Measurements from ENCODE around the gene GFOD2. TPM values are rescaled to one million over a fixed set of nuclear protein-coding genes. Genes with fewer than 3 reads are reported as not detected.
A peak's percentile ranks its signal among the peaks of the same experiment; 100 is the strongest.

Gene GFOD2
- total RNA-seq, 1 donor: 11.9 TPM

- no peak for DNase-seq (ENCODE audit: low read depth)
- TF ChIP-seq CTCF (IDR thresholded peaks at IDR 0.05; ENCODE audit: insufficient read depth, low read length): no peak
Measured at GRCh38 chr16:67668495-67669157, 50.5 kb downstream of the GFOD2 start.

GRCh38 chr16:67667817-67668494 lies 51.2 kb downstream of the GFOD2 start:
- DNase-seq (ENCODE audit: low read depth): peak; percentile 91
- H3K4me3 ChIP-seq (ENCODE audit: low read depth, low read length): no peak overlapping the region
- TF ChIP-seq CTCF (IDR thresholded peaks at IDR 0.05; ENCODE audit: insufficient read depth, low read length): peak; percentile 94

More at GRCh38 chr16:67668495-67669157, 50.5 kb downstream of the GFOD2 start:
- H3K4me3 ChIP-seq (ENCODE audit: low read depth, low read length): no peak overlapping the region

- no peak for DNase-seq (ENCODE audit: low read depth)
- peak overlapping the region; percentile 76 for H3K4me3 ChIP-seq (ENCODE audit: low read depth, low read length)
Measured at GRCh38 chr16:67667453-67667816, 51.7 kb downstream of the GFOD2 start.

GRCh38 chr16:67666559-67667452 lies 52.3 kb downstream of the GFOD2 start, which contains the start of the genes C16orf86 and ENKD1:
Gene C16orf86, plus strand, starts transcription at chr16:67666814. Its CDS starts 157 bp downstream, at chr16:67666971.
Gene ENKD1, minus strand, starts transcription at chr16:67666750. Its CDS starts 308 bp downstream, at chr16:67666442.
- peak within 1 kb of the TSS; percentile 76 for H3K4me3 ChIP-seq (ENCODE audit: low read depth, low read length)
- no peak for TF ChIP-seq CTCF (IDR thresholded peaks at IDR 0.05; ENCODE audit: insufficient read depth, low read length)
- DNase-seq (ENCODE audit: low read depth): peak; percentile 61

More at GRCh38 chr16:67667453-67667816, 51.7 kb downstream of the GFOD2 start:
- no peak for TF ChIP-seq CTCF (IDR thresholded peaks at IDR 0.05; ENCODE audit: insufficient read depth, low read length)

- no peak for TF ChIP-seq CTCF (IDR thresholded peaks at IDR 0.05; ENCODE audit: insufficient read depth, low read length)
- H3K4me3 ChIP-seq (ENCODE audit: low read depth, low read length): peak overlapping the region; percentile 76
- no peak for DNase-seq (ENCODE audit: low read depth)
Measured at GRCh38 chr16:67666032-67666551, 53.0 kb downstream of the GFOD2 start.

GRCh38 chr16:67665598-67665997 lies 53.5 kb downstream of the GFOD2 start:
- H3K4me3 ChIP-seq (ENCODE audit: low read depth, low read length): peak overlapping the region; percentile 76
- no peak for DNase-seq (ENCODE audit: low read depth)
- no peak for TF ChIP-seq CTCF (IDR thresholded peaks at IDR 0.05; ENCODE audit: insufficient read depth, low read length)
